Esophagus (tissue), 2 donors: ENCODE data around the gene ETF1. TPM values are rescaled to one million over a fixed set of nuclear protein-coding genes. Genes with fewer than 3 reads are reported as not detected.
"Not testable (repeated sequence)": the region's sequence is repeated elsewhere in the genome, so short reads cannot be mapped to it uniquely, and the experiment has no call there.

ENCODE experiments used
- H3K27ac ChIP-seq, 2 donors: one replicate each; pipeline ENCODE4 v1.5.1; 2013; ENCODE audit warnings: low read depth in 2 of 2, mild to moderate bottlenecking in 2 of 2, inconsistent platforms in 1 of 2, low read length in 1 of 2, moderate library complexity in 1 of 2
- H3K27me3 ChIP-seq, 2 donors: one replicate each; pipeline ENCODE4 v1.6.1; 2013; ENCODE audit warnings: low read length in 2 of 2, control low read depth in 1 of 2, mild to moderate bottlenecking in 1 of 2; ENCODE audit not compliant: insufficient read depth in 2 of 2, control insufficient read depth in 1 of 2
- H3K36me3 ChIP-seq, 2 donors: one replicate each; pipeline ENCODE4 v1.6.1; 2013; ENCODE audit warnings: low read length in 1 of 2; ENCODE audit not compliant: control insufficient read depth in 2 of 2, insufficient read depth in 2 of 2
- H3K4me1 ChIP-seq, 2 donors: one replicate each; pipeline ENCODE4 v1.6.1; 2013; ENCODE audit warnings: low read length in 1 of 2; ENCODE audit not compliant: control insufficient read depth in 2 of 2, insufficient read depth in 2 of 2
- H3K4me3 ChIP-seq, 2 donors: one replicate each; pipeline ENCODE4 v1.5.1; 2013; ENCODE audit warnings: low read length in 2 of 2, mild to moderate bottlenecking in 2 of 2, low read depth in 1 of 2, moderate library complexity in 1 of 2
- H3K9me3 ChIP-seq, 2 donors: one replicate each; pipeline ENCODE4 v1.6.1; 2013; ENCODE audit warnings: mild to moderate bottlenecking in 2 of 2, low read depth in 1 of 2, low read length in 1 of 2, moderate library complexity in 1 of 2; ENCODE audit not compliant: control insufficient read depth in 2 of 2, insufficient read depth in 1 of 2
- WGBS, 2 donors: extraction: QIAGEN DNeasy Blood & Tissue Kit; methylation state at CpG; one replicate each; pipeline ENCODE4 v1.1.7; 2013; 5-methylcytosine and 5-hydroxymethylcytosine counted together
- polyA plus RNA-seq, 2 donors: library from polyadenylated mRNA; stranded (reverse); fragments of 200-250 nt; gene quantifications; one replicate each; pipeline ENCODE4 v1.2.3, GENCODE V29; 2013
- donor health status: healthy with polysubstance abuse.
- donor health status: Bipolar disorder and iron deficiency.

ETF1 gene
- polyA plus RNA-seq, 2 donors, result 38.9 to 64.8 TPM

GRCh38 chr5:138517437-138517836 lies 25.6 kb downstream of the ETF1 start:
- no peaks in the 10 kb centered on the region for H3K9me3 ChIP-seq
- H3K4me3 ChIP-seq, result no peak overlapping the region
- H3K27me3 ChIP-seq, result no peaks in the 10 kb centered on the region
- no peak overlapping the region for H3K27ac ChIP-seq
- H3K4me1 ChIP-seq, result no peaks in the 10 kb centered on the region
- WGBS, 2 donors, result 91 to 94% methylated on average over 4 of the region's 4 CpGs
- H3K36me3 ChIP-seq, result peaks cover 6 to 17% of the 10 kb centered on the region in 2 donors

DNA sequence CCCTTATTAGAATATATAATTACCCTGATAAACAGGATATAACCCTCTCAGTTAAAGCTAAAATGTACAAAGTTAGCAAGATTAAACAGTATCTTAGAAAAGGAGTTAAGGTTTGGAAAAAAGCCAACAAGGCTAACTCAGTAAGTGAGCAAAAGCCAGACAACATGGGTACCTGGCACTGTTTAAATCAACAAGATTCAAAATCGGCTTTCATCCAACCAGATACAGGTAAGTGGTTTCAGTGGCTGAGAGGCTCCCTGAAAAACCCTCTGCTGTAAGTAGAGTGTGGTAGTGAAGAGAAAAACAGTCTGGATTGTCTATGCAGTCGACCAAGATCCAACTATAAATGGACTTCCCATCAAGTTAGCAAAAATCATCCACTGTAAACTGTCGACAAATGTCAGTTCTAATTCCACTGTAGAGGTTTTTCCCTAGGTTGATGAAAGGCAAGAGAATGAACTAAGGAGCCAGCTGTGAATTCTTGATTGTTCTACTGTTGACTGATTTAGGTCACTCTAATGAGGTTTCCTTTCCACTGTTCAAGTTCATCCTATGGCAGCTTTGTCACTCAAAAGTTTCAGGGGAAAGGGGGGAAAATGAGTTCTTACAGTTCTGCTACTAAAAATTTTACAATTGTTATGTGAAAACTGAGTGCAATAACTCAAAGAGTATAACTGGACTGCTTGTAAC lies 27.3 kb downstream of the ETF1 start:
- no peaks in the 10 kb centered on the region for H3K4me1 ChIP-seq
- WGBS, 2 donors, result 77 to 81% methylated on average over 3 of the region's 3 CpGs
- no peaks in the 10 kb centered on the region for H3K27me3 ChIP-seq
- H3K4me3 ChIP-seq, result no peak overlapping the region
- peaks cover 9 to 20% of the 10 kb centered on the region in 2 donors for H3K36me3 ChIP-seq
- H3K9me3 ChIP-seq, result no peaks in the 10 kb centered on the region
- H3K27ac ChIP-seq, result no peak overlapping the region

- 98 to 100% methylated on average over 1 of the region's 1 CpG for WGBS, 2 donors
- Histone ChIP-seq H3K4me3 (no peak overlapping the region), H3K27me3 (no peaks in the 10 kb centered on the region), H3K9me3 (no peaks in the 10 kb centered on the region), H3K4me1 (no peaks in the 10 kb centered on the region), H3K27ac (no peak overlapping the region), H3K36me3 (peaks cover 9 to 20% of the 10 kb centered on the region in 2 donors)
These were observed 29.0 kb downstream of the ETF1 start for GRCh38 chr5:138514021-138514420.

DNA sequence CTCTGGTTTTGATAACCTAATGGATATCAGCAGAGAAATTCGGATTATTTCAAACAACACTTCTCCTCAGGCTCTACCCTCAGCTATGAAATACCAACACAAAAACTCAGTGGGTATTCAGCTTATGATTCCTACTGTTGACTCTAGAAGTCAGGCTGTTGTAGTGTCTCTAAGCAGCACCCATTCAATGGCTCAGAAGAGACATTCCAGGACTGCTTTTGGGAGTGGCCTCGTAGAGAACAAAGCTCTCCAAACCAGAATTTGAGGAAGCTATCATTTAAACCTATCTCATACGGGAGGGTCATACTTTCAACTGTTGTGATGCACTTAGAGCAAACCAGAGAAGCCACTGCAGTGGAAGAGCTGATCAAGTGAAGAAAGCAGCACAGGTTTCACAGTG lies 34.1 kb downstream of the ETF1 start:
- Histone ChIP-seq H3K9me3 (no peaks in the 10 kb centered on the region), H3K36me3 (peaks cover 3 to 10% of the 10 kb centered on the region in 2 donors), H3K4me3 (no peak overlapping the region), H3K27ac (no peak overlapping the region), H3K4me1 (peaks cover 0 to 2% of the 10 kb centered on the region in 2 donors), H3K27me3 (no peaks in the 10 kb centered on the region)
- WGBS, 2 donors, result 41 to 61% methylated on average over 3 of the region's 3 CpGs

DNA sequence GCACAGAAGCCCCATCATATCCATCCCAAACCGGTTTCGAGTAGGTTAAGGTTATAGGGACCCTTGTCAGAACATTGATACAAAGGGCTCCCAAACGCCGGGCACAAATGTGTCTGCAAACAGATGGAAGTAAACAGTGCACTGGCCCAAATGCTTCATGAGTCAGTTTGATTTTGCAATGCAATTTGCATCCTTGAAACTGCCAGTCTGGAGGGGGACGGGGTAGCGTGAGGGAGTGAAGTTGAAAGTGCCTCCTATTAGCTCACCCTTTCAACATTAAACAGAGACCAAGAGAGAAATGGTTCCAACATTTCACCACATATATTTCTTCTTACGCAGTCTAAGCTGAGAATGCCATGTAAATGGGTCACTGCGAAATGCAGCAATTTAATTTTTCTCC lies 35.6 kb downstream of the ETF1 start:
- not testable (repeated sequence) for H3K4me1 ChIP-seq, H3K36me3 ChIP-seq, H3K4me3 ChIP-seq, H3K27ac ChIP-seq, H3K27me3 ChIP-seq, H3K9me3 ChIP-seq
- WGBS, 2 donors, result 85 to 86% methylated on average over 8 of the region's 8 CpGs

DNA sequence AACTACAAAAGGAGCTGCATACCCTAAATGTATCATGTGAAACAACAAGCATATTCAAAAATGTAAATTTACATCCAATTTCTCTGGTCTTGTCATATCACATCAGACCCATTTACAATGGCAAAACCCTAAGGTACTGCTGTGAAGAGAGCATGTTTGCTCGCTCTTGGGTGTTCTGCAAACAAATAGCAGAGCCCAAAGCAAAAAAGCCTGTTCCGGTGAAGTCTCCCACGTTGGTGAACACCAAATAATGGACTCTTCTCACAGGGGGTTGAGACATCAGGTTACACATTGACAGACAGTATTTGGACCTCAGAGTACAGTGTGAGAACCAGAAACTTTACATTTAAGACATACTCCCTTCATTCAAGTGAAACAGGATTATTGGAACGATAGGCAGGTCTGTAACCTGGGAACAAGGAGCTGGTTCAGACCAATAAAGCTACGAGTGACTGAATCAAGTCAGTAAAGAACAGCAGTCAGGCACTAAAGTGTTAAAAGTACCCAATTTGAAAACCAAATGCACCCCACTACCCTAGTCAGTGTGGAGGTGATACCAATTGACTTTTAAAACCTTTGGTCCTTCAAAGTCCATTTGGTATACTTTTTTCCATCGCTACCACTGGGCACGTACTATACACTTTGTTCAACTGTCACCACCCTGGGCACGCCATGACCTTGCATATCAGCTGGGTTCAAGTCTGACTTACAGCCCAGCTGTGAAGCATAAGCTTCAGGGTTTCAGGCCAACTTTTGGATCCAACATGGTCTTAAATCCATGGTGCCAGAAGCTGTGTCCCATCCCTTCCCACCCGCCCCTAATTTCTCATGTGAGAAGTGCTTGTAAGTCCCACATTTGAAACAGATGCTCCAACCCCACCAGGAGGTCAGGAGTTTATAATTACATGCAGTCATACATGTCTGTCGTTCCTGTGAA lies 36.4 kb downstream of the ETF1 start:
- H3K4me3 ChIP-seq, result no peak overlapping the region
- H3K36me3 ChIP-seq, result peaks cover 3% of the 10 kb centered on the region in 2 donors
- H3K9me3 ChIP-seq, result no peaks in the 10 kb centered on the region
- no peaks in the 10 kb centered on the region for H3K27me3 ChIP-seq
- WGBS, 2 donors, result 82 to 86% methylated on average over 10 of the region's 10 CpGs
- H3K27ac ChIP-seq, result peak overlapping the region in 1 of 2 donors; percentile 14
- H3K4me1 ChIP-seq, result peaks cover 1 to 6% of the 10 kb centered on the region in 2 donors

DNA sequence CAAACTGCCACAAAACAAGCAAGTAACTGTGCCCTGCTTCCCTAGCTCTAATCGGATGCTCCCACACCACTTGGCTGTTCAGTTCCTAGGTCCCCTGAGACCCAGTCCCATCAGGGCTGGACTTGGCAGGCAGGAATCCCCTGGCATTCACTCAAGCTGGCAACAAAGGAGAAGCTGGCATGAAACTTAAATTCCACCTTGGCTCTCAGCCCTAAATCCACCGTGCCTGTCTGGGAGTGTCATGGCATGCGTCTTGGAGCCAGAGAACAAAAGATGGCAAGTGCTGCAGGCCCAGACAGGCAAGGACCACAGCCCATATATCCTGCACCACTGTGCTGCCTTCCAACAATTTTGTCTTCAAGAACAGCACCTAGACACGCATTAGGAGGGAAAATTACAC lies 38.2 kb downstream of the ETF1 start:
- Histone ChIP-seq H3K36me3 (peaks cover 0 to 3% of the 10 kb centered on the region in 2 donors), H3K9me3 (no peaks in the 10 kb centered on the region), H3K27me3 (no peaks in the 10 kb centered on the region), H3K4me1 (peaks cover 2 to 11% of the 10 kb centered on the region in 2 donors), H3K4me3 (no peak overlapping the region), H3K27ac (peak overlapping the region; percentile 90 to 91)
- WGBS, 2 donors, result 27 to 35% methylated on average over 4 of the region's 4 CpGs

DNA sequence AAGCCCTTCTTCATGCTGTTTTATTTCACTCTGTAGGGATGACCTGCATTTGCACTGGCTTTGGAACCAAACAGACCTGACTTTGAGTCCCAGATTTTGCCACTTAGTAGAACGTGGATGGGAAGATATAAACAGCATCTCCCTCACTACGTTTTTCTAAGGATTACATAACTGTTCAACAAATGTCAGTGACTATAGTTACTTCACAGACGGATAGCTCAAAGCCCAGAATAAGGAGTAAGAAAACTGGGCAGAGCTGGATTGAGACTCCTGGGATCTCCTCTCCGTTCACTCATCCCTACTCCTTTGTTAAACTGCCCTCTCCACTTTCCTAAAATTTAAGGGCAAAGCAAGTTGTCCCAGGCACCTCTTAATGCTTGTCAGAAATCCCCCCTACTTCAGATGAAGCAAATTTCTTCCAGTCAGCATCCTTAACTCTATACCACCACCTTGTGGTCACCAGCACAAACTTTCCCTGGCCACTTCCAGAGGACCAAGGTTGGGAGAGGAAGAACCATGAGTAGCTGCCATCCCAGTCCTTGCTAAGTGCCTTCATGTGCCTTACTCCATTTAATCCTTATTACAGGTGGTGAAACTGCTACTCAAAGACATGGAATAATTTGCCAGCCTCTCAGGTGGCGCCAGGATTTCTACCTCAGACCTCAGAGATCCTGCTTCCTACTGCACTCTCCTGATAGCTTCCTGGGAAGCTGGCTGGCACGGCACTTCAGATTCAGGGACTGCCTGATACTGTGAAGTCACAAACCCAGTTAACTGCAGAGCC lies 39.4 kb downstream of the ETF1 start:
- WGBS, 2 donors, result 23 to 25% methylated on average over 6 of the region's 6 CpGs
- peak overlapping the region; percentile 85 to 91 for H3K27ac ChIP-seq

GRCh38 chr5:138502521-138502920 lies 40.5 kb downstream of the ETF1 start:
- H3K9me3 ChIP-seq, result no peaks in the 10 kb centered on the region
- H3K27me3 ChIP-seq, result no peaks in the 10 kb centered on the region
- WGBS, 2 donors, result 59 to 77% methylated on average over 11 of the region's 11 CpGs
- H3K4me3 ChIP-seq, result no peak overlapping the region
- peaks cover 2 to 11% of the 10 kb centered on the region in 2 donors for H3K4me1 ChIP-seq
- H3K36me3 ChIP-seq, result no peaks in the 10 kb centered on the region
- peak overlapping the region; percentile 72 to 87 for H3K27ac ChIP-seq

More for the DNA sequence above, 39.4 kb downstream of the ETF1 start:
- H3K27me3 ChIP-seq, result no peaks in the 10 kb centered on the region
- H3K4me3 ChIP-seq, result no peak overlapping the region
- H3K9me3 ChIP-seq, result no peaks in the 10 kb centered on the region
- peaks cover 2 to 11% of the 10 kb centered on the region in 2 donors for H3K4me1 ChIP-seq
- peaks cover 0 to 3% of the 10 kb centered on the region in 2 donors for H3K36me3 ChIP-seq
